HG03175 (cell line): ENCODE measurements around the gene XRCC6.
A peak's percentile ranks its signal among the peaks of the same experiment; 100 is the strongest.
"Not testable (repeated sequence)": the region's sequence is repeated elsewhere in the genome, so short reads cannot be mapped to it uniquely, and the experiment has no call there.

ENCODE experiments used
- ATAC-seq: cut with Tn5 transposase; IDR thresholded peaks from one replicate; pipeline ENCODE4 v1.9.1; 2021; ENCODE audit warnings: mild to moderate bottlenecking, moderate library complexity; ENCODE audit not compliant: unreplicated experiment

Gene XRCC6

DNA sequence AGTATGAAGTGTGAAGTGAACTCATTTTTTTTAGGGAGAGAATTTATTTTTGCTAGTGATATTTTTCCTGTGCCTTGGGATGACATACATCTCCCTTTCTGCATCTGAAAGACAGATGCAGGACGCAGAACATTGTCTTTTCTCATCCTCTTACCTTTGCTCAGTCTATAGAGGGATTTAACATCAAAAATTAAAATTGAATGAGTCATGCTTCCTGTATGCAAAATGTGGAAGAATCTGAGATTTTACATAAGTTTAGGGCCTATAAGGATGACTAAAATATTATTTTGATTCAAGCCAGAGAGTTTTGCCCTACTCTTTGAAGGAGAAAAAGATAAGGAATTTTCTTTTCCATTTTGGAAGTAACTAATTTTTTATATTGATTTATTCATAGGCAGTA, 27.3 kb downstream of the XRCC6 start:
- no peak for ATAC-seq

DNA sequence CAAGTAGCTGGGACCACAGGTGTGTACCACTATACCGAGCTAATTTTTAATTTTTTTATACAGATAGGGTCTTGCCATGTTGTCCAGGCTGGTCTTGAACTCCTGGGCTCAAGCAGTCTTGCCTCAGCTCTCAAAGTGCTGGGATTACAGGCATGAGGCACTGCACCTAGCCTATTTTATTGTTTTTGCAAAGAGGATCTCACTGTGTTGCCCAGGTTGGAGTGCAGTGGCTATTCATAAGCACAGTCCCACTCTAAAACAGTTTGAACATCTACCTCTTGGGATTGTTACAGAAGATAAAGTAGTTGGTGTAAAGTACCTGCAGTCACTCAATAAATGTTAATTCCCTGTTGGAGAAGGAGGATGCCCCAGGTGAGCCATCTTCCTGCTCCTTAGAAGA, 29.1 kb downstream of the XRCC6 start:
- no peak for ATAC-seq

DNA sequence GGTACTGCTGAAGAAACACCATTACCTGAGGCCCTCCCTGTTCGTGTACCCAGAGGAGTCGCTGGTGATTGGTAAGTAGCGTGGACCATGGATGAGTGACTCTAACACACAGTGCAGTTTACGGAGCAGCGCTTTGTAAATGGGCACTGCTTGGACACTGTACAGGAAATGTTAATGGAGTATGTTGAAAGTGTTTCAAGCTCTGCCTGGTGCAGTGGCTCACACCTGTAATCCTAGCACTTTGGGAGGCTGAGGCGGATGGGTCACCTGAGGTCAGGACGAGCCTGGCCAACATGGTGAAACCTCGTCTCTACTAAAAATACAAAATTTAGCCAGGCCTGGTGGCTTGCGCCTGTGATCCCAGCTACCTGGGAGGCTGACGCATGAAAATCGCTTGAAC, 29.7 kb downstream of the XRCC6 start:
- no peak for ATAC-seq

DNA sequence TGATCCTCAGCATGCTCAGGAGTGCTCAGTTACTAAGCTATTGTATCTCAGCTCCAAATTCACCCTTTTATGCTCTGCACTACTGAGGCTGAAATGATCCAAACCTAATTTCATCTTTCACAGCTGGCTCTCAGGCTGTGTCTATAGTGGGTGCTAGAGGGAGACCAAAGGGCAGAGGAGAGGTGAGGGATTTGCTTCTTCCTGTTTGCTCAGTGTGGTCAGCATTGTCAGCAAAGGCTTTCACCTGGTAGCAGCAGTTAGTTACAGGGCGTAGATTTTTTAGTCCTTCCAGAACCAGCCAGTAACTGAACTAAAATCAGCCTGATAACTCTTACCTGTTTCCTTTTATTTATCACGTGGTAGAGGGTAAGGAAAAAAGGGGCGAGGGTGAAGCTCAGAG, 33.2 kb downstream of the XRCC6 start:
- ATAC-seq, result no peak

DNA sequence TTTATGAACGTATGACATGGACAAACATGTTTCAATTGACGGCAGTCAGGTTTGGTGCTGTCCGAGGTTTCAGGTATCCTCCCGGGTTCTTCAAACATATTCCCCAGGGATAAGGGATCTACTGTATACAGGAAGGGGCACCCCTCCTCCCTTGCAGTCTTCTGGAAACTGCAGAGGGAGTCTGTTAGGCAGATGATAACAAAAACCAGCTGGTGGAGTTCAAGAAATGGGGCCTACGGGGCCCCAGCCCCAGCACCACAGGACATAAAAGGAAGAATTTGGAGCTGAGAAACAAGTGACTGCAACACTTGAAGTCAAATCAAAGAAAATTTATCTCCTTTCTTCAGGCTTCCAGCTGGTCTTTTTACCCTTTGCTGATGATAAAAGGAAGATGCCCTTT, 35.5 kb downstream of the XRCC6 start:
- no peak for ATAC-seq

DNA sequence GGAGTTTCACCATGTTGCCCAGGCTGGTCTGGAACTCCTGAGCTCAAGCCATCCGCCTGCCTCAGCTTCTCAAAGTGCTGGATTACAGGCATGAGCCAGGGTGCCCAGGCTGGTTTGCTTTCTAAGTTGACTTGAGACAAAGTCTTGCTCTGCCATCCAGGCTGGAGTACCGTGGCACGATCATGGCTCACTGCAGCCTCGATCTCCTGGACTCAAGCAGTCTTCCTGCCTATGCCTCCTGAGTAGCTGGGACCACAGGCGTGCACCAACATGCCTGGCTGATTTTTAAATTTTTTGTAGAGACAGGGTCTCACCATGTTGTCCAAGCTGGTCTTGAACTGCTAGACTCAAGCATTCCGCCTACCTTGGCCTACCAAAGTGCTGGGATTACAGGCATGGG, 36.6 kb downstream of the XRCC6 start:
- ATAC-seq, result no peak

DNA sequence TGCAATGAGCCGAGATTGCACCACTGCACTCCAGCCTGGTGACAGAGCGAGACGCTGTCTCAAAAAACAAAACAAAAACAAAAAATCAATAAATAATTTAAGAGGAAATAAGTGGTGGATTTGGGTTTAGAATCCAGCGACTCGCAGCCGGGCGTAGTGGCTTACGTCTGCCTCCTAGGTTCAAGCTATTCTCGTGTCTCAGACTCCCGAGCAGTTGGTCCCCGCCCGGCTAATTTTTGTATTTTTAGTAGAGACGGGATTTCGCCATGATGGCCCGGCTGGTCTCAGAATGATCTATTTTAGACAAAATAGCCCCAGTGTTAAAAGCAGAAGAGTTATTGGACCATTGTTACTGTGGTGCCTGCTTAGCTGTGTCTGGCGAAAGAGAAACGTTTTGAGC, 37.8 kb downstream of the XRCC6 start:
- ATAC-seq, result no peak

DNA sequence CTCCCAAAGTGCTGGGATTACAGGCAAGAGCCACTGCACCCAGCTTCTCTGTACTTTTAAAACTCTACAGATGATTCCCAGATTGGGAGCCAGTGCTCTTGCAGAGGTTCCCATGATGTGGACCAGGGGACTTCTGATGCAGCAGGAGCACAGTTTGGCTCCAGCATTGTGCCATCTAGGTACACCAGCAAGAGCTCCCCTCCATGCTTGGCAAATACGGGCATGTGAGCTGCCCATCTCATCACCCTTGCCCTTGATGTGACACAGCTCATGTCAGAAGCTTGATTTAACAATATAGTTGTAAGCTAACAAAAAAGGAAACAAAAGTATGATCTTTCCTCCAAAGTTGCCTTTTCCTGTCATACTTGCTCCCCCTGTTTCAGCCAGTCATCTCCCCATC, 38.8 kb downstream of the XRCC6 start:
- no peak for ATAC-seq

DNA sequence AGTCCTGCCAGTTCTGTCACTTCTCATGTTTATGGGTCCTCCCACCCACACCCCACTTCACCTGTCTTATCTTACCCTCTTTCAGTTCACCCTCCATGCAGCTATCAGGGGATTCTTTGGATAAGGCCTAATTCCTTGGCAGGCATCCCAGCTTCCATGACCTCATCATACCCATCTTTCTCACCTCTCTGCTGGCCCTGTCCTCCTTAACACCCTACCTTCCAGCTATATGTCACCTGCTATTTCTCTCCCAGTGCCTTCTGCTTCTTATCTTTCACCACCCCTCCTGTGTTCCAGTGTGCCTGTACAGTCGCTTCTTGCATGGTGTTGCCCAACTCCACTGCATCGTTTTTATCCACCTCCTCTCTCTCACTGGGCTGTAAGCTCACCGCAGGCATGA, 39.3 kb downstream of the XRCC6 start:
- ATAC-seq, result no peak

DNA sequence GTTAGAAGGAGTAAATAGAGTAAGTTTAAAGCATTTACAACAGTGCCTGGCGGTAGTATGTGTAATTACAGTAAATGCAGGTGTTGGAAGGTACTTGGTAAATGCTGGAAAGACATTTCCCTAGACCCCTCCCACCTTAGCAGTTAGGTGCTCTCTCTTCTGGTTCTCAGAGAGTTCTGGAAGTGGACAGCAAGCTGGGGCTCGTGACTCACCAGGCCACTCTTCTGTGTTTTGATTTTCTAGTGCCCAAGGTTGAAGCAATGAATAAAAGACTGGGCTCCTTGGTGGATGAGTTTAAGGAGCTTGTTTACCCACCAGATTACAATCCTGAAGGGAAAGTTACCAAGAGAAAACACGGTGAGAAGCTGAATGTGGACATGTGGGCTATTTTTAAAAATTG, 40.0 kb downstream of the XRCC6 start:
- no peak for ATAC-seq

DNA sequence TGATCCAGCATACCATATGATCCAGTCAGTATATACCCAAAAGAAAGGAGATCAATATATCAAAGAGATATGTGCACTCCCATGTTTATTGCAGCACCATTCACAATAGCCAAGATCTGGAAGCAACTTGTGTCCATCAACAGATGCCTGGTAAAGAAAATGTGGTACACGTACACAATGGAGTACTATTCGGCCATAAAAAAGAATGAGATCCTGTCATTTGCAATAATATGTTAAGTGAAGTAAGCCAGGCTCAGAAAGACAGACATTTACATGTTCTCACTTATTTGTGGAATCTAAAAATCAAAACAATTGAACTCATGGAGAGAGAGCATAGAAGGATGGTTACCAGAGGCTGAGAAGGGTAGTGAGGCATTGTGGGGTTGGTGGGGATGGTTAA, 40.6 kb downstream of the XRCC6 start:
- ATAC-seq, result no peak

DNA sequence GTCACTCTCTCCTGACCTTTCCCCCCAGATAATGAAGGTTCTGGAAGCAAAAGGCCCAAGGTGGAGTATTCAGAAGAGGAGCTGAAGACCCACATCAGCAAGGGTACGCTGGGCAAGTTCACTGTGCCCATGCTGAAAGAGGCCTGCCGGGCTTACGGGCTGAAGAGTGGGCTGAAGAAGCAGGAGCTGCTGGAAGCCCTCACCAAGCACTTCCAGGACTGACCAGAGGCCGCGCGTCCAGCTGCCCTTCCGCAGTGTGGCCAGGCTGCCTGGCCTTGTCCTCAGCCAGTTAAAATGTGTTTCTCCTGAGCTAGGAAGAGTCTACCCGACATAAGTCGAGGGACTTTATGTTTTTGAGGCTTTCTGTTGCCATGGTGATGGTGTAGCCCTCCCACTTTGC, 42.5 kb downstream of the XRCC6 start:
- not testable (repeated sequence) for ATAC-seq

DNA sequence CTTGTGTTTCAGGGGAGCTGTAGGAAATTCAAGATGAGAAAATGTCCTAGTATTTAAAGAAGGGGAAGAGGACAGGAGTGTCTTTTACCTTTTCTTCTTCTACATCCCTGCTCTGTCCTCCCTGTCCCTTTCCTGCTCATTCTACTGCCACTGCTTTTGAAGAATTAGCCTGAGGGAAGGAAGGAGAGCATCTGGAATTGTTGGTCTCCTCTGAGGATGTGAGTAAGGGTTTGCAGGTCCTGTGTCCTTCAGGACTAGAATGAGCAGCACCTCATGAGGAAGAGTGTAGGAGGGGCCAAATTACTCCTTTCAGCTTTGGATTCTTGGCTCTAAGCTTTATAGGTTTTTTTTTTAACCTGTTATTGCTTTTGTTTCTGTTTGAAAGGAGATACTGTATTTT, 43.4 kb downstream of the XRCC6 start:
- ATAC-seq, result no peak

DNA sequence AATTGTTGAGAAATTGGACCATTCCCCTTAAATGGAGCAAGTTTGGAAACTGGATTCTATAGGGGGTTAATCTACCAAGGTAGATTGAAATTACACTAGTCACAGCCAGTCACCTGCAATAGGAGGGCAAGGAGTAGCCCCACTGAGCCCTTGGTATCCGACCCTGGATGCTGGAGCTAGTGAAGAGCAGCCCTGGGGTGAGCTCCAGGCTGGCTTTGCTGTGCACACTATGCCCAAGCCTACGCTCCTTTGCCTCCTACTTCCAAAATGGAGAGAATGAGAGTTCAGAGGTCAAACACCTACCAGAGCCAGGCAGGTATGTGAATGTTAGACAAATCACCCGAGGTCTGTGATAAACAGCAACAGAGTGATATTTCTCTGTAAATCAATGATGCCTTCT, 43.9 kb downstream of the XRCC6 start:
- ATAC-seq, result no peak

DNA sequence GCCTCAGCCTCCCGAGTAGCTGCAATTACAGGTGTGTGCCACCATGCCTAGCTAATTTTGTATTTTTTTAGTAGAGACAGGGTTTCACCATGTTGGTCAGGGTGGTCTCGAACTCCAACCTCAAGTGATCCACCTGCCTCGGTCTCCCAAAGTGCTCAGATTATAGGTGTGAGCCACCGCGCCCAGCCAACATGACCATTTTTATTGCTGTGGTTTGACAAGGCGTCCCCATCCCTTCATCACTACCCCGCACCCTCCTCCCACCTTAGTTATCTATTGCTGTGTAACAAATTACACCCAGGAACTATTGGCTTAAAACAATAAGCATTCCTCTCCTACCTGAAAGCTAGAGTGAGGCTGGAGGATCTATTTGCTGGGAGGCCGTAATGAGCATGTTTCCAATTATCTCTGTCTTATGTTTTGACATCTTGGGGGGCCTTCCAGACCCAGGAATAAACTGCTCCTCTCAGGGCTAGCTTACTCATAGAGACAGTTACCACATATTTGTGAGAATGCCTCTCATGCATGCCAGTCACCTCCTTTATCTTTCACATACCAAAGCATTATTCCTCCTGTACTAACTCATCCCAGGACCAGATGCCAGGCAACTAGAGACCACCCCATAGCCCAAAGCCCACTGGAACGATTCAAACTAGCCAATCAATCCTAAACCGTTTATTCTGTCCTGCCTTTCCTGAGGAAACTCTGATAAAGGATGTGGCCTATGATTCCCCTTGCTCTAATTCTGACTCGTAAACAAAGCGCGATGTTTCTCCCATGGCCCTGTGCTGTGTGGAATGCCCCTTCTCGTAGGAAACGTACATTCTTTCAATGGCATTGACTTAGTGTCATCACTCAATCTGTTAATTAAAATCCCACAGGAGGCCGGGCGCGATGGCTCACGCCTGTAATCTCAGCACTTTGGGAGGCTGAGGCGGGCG, 48.1 kb downstream of the XRCC6 start:
- no peak for ATAC-seq

DNA sequence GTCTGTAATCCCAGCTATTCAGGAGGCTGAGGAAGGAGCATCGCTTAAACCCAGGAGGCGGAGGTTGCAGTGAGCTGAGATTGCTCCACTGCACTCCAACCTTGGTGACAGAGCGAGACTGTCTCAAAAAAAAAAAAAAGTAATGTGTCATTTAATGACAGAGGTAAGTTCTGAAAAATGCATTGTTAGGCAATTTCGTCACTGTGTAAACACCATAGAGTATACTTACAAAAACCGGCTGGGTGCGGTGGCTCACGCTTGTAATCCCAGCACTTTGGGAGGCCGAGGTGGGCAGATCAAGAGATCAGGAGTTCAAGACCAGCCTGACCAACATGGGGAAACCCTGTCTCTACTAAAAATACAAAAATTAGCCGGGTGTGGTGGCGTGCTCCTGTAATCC, 51.0 kb downstream of the XRCC6 start:
- ATAC-seq, result not testable (repeated sequence)

DNA sequence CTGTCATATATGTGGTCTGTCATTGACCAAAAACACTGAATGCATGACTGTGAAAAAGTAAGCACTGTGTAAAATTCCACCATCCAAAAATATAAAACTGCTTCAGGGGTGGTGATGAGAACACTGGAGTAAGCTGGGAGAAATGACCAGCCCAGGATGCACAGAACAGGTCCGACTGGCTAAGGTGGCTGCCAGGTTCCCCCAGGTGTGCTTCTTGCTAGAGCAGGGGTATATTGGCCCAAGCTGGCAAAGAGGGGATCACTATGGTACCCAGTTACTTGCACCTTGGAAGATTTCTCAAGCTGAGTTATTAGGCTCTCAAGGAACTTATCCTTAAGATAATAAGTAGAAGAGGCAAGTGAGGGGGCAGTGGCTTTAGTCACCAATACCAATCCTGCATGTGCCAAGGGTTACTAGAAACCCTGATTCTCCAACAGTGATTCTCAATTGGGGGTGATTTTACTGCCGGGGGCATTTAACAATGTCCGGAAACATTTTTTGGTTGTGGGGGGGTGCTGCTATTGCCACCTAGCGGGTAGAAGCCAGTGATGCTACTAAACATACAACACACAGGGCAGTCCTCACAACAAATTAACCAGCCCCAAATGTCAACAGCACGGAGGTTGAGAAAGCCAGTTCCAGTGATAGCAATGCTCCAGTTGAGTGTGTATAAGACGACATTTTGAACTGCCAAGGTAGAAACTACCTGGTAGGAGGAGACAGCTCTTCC, 51.9 kb downstream of the XRCC6 start:
- ATAC-seq, result no peak

DNA sequence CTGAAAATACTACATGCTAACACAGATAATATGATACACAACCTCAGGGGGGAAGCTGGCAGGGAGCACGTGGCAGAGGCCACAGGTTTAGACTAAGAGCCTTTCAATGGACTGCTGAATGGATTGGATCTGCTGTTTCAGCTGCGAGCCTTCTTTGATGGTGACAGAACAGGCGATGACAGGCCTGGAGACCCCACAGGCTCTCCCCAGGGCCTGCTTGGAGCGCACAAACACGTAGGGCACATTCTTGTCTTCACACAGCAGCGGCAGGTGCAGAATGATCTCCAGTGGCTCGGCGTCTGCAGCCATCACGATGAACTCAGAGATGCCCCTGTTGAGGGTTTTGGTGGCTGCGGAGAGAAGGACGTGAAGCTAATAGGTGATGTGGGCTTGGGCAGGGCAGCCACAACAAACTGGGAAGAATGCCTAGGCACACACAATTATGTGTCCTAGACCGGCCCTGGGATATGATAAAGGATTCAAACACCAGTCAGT, 53.8 kb downstream of the XRCC6 start:
- ATAC-seq, result no peak

DNA sequence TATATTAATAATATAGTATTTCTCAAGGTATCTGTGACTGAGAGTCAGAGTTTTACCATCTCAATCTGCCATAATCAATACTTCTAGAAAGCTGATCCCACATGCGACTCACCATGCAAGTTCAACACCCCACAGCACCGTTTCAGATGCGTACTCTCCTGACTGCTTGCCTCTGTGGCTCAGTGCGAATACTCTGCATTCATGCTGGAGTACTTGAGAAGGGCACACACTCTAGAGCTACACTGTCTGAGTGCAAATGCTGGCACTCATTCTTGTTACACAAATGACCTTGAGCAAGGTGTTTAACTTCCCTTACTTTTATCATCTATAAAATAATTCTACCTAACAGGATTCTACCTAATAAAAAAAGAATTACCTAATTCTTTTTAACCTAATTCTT, 55.0 kb downstream of the XRCC6 start:
- ATAC-seq, result no peak

DNA sequence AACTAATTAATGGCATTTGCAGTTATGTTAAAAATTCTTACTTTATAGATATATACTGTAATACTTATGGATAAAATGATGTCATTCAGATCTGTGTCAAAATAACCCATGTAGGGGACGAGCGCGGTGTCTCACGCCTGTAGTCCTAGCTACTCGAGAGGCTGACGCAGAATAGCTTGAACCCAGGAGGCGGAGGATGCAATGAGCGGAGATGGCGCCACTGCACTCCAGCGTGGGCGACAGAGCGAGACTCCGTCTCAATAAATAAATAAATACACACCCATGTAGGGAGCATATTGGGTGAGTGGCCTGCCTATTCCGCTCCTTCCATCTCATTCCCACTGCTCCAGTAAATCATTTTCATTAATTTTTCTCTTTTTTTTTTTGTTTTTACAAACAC, 60.5 kb downstream of the XRCC6 start:
- ATAC-seq, result no peak

DNA sequence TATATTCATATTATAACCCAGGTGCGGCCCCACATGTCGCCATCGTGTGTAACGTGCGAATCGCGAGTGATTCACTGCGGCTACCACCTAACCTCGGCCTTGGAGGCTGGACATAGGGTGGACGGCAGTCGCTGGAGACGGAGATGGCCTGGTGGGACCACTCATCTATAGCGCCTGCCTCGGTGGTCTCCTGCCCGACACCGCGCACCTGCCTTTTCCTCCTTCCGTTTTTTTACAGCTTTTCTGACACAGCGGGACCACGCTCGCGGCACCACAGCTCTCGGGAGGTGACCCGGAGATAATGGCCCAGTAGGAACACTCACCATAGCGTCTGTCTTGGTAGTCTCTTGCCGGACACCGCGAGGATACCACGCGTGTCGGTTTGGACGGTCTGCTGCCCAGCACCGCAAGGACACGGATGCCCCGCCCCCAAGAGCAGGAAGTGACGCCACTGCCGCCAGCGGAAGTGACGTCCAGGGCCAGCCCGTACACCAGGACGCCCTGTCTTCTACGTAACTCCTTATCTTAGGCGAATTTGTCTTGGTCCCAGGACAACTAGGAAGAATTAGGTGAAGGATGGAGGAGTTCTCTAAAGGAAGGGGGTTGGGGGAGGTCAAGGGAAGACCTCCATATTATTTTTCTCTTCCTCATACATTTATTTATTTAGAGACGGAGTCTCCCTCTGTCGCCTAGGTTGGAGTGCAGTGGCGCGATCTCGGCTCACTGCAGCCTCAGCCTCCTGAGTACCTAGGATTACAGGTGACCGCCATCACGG, 61.1 kb downstream of the XRCC6 start:
- peak; percentile 78 for ATAC-seq
